ENCODE measurements around the gene GAL3ST3. TPM values are rescaled to one million over a fixed set of nuclear protein-coding genes. Genes with fewer than 3 reads are reported as not detected.

The GAL3ST3 gene
- total and polyA plus RNA-seq, 4 donors: not detected

GRCh38 chr11:66008095-66008467 lies 40.9 kb downstream of the GAL3ST3 start:
- Histone ChIP-seq H3K27me3 (ENCODE audit: control insufficient read depth in 3 of 3, insufficient read depth in 3 of 3, low read length in 2 of 3) (peaks cover 0 to 23% (median 19%) of the 10 kb centered on the region in 3 donors), H3K27ac (ENCODE audit: low read depth in 1 of 2, low read length in 1 of 2) (no peak overlapping the region), H3K9me3 (ENCODE audit: control insufficient read depth in 4 of 4, insufficient read depth in 3 of 4, low read length in 3 of 4) (no peaks in the 10 kb centered on the region), H3K36me3 (ENCODE audit: control insufficient read depth in 4 of 4, insufficient read depth in 4 of 4, low read length in 4 of 4) (peaks cover 0 to 18% (median 14%) of the 10 kb centered on the region in 4 donors), H3K4me1 (ENCODE audit: control insufficient read depth in 5 of 5, insufficient read depth in 5 of 5, low read length in 5 of 5) (peaks cover 0 to 10% (median 4%) of the 10 kb centered on the region in 5 donors), H3K4me3 (no peak overlapping the region), H3K9ac (ENCODE audit: insufficient read depth in 1 of 2, low read length in 2 of 2) (no peak overlapping the region)
- WGBS, 2 donors: 73 to 93% methylated on average over 2 of the region's 2 CpGs
- TF ChIP-seq CTCF (IDR thresholded peaks at IDR 0.05; ENCODE audit: control extremely low read depth, extremely low read depth): no peak
- DNase-seq: no peak
- no peak for ATAC-seq (ENCODE audit: insufficient read depth, low FRiP score)

- H3K27me3 ChIP-seq (ENCODE audit: control insufficient read depth in 3 of 3, insufficient read depth in 3 of 3, low read length in 2 of 3): peaks cover 0 to 16% (median 13%) of the 10 kb centered on the region in 3 donors
- peaks cover 0 to 11% (median 8%) of the 10 kb centered on the region in 5 donors for H3K4me1 ChIP-seq (ENCODE audit: control insufficient read depth in 5 of 5, insufficient read depth in 5 of 5, low read length in 5 of 5)
- DNase-seq (no peak), ATAC-seq (ENCODE audit: insufficient read depth, low FRiP score) (no peak)
- WGBS, 2 donors: 62 to 73% methylated on average over 5 of the region's 5 CpGs
- H3K9ac ChIP-seq (ENCODE audit: insufficient read depth in 1 of 2, low read length in 2 of 2): no peak overlapping the region
- no peak overlapping the region for H3K4me3 ChIP-seq
- H3K36me3 ChIP-seq (ENCODE audit: control insufficient read depth in 4 of 4, insufficient read depth in 4 of 4, low read length in 4 of 4): peaks cover 0 to 18% (median 14%) of the 10 kb centered on the region in 4 donors
- H3K9me3 ChIP-seq (ENCODE audit: control insufficient read depth in 4 of 4, insufficient read depth in 3 of 4, low read length in 3 of 4): no peaks in the 10 kb centered on the region
- H3K27ac ChIP-seq (ENCODE audit: low read depth in 1 of 2, low read length in 1 of 2): no peak overlapping the region
- TF ChIP-seq CTCF (IDR thresholded peaks at IDR 0.05; ENCODE audit: control extremely low read depth, extremely low read depth): no peak
These were observed 41.7 kb downstream of the GAL3ST3 start for GRCh38 chr11:66007201-66007634.

- 81 to 85% methylated on average over 4 of the region's 4 CpGs for WGBS, 2 donors
- Histone ChIP-seq H3K27me3 (ENCODE audit: control insufficient read depth in 3 of 3, insufficient read depth in 3 of 3, low read length in 2 of 3) (peaks cover 0 to 13% (median 12%) of the 10 kb centered on the region in 3 donors), H3K9ac (ENCODE audit: insufficient read depth in 1 of 2, low read length in 2 of 2) (no peak overlapping the region), H3K4me3 (no peak overlapping the region), H3K27ac (ENCODE audit: low read depth in 1 of 2, low read length in 1 of 2) (no peak overlapping the region), H3K9me3 (ENCODE audit: control insufficient read depth in 4 of 4, insufficient read depth in 3 of 4, low read length in 3 of 4) (no peaks in the 10 kb centered on the region), H3K36me3 (ENCODE audit: control insufficient read depth in 4 of 4, insufficient read depth in 4 of 4, low read length in 4 of 4) (peaks cover 0 to 18% (median 14%) of the 10 kb centered on the region in 4 donors), H3K4me1 (ENCODE audit: control insufficient read depth in 5 of 5, insufficient read depth in 5 of 5, low read length in 5 of 5) (peaks cover 0 to 9% (median 8%) of the 10 kb centered on the region in 5 donors)
- no peak for ATAC-seq (ENCODE audit: insufficient read depth, low FRiP score)
- no peak for TF ChIP-seq CTCF (IDR thresholded peaks at IDR 0.05; ENCODE audit: control extremely low read depth, extremely low read depth)
- no peak for DNase-seq
These were observed 42.1 kb downstream of the GAL3ST3 start for GRCh38 chr11:66006891-66007176.
